CD1c-positive myeloid dendritic cell (primary cell): ENCODE data around the gene KIF13A.
"Not testable (repeated sequence)": the region's sequence is repeated elsewhere in the genome, so short reads cannot be mapped to it uniquely, and the experiment has no call there.

Experiments
- DNase-seq: peaks from one replicate; pipeline ENCODE4 v3.0.0-alpha.2; 2016; ENCODE audit errors: extremely low spot score

KIF13A gene

DNA sequence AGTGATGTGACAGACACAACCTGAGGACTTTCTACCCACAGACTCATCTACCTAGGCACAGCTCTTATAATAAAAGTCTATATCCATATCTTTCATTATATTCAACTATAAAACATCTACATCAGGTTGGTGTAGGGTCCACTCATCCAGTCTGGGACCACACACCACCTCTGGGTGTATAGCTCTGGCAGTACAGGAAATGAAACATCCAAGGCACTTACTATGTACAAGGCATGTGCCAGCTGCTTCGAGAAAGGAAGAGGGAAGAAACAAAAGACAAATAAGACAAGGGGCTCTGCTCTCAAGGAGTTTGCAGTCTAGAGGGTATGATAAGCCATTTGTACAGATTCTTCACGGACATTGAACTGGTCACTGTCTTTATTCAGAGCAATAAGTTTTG is 18.6 kb downstream of the KIF13A start:
- no peak for DNase-seq

DNA sequence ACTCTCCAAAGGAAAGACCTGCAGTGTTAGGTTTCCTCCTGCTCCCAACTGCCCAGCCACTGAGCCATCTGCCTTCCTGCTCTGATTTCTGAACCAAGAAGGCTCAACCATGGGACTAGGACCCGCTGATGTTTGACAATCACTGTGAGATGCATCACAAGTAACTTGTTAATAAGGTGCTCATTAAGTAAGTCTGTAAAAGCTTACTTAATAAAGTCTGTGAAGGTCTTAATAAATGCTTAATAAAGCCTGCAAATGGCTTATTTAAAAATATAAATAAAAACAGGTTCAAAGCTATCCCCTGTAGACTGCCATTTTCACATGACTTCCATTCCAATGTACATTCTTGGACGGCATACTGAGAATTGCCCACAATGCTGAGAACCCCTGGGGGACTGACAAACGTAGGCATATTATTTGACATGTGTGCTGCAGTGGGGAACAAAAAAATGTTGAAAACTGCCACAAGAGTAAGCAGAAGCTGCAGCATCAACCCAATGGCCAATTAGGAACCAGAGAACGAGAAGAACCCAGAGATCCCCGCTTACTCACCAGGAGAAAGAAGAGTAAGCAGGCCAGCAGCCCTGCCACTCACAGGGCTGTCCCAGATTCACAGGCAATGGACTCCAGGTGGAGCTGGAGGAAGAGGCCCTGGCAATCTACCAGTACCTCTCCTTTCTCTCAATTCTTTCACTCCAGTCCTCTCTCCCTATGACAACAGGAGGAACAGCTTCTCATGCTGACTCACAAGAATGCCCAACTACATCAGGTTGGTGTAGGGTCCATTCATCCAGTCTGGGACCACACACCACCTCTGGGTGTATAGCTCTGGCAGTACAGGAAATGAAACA is 19.5 kb downstream of the KIF13A start:
- no peak for DNase-seq

DNA sequence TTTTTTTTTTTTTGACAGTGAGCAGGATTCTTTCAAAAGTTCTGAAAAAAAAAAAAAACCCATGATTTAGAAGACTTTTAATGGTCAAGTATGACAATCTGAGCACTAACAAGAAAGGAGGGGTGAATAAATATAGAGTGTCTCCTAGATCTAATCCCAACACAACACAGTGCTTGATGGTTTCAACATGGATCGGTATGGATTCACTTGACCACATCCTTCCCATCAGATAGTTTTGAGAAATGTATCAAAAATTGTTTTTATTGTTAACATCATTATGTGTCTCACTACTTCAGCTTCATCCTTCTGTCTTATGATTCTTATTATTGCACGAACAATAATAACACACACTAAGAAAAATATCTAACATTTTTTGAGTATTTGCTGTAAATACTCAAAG is 21.0 kb downstream of the KIF13A start:
- DNase-seq: no peak

DNA sequence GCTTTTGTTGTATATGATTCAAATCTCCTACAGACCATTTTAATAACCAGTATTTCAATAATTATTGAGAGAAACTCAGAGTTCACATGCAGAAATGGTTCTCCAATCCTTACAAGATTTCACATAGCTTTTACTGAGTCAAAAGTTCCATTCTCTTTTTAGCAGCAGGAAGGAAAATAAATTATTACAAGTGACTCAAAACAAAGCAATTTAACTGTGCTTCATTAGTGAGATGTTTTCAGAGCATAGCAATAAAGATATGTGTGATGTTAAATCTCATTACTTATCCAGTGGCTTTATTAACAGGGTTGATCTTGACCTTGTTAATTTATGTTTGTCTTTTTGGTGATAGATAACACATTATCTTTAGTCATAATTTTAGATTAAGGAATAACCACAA is 22.0 kb downstream of the KIF13A start:
- DNase-seq: no peak

DNA sequence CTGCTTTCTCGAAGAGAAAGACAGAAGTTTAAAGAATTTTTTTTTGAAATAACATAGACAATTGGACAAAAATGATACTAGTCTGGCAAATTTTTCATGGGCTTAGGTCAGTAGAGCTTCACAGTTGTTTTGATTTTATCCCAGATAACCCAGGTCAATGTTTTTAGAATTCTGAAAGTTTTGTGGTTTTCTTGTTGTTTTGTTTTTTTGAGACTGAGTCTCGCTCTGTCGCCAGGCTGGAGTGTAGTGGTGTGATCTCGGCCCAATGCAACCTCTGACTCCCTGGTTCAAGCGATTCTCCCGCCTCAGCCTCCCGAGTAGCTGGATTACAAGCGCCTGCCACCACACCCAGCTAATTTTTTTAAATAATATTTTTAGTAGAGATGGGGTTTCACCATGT is 22.8 kb downstream of the KIF13A start:
- DNase-seq: no peak

DNA sequence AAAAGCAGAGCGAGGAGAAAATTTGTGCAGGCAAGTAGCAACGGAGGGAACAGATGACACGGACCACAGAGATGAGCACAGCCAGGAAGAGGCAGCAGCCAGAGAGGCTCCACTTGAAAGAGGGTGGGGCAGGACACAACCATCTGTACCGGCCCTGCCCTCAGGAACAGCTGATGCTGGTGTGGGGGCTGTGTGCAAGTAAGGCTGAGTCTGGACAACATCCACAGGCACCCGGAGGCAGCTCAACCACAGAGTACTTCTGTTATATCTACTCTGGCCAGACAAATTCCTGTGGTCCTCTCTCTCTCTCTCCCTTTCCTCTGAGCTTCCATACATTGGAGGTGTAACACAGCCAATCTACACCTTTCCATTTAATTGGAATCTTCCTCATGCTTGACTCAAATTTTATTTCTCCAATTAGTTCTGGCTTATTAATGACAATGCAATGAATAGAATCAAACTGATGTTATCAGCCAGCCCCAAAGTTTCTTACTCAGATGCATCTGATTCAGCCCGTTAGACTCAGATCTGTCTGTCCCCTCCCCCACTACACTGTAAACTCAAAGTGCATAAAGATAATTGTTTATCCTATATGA is 24.9 kb downstream of the KIF13A start:
- DNase-seq: no peak

DNA sequence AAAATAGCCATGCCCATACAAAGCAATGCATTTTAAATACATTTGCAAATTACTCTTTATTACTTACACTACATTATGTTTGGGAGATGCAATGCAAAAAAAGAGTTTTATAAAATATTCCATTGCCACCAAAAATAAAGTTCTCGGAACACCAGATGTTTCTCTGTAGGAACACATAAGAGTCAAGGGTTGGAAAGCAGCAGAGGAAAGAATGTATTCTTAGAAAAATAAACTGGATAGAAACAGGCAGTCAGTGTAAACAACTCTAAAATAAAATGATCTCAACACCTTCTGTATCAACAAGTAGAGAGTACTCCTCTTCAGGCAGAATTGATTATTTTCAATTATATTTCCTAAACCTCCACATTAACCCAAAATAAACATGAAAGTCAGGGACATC is 28.1 kb downstream of the KIF13A start:
- DNase-seq: no peak

DNA sequence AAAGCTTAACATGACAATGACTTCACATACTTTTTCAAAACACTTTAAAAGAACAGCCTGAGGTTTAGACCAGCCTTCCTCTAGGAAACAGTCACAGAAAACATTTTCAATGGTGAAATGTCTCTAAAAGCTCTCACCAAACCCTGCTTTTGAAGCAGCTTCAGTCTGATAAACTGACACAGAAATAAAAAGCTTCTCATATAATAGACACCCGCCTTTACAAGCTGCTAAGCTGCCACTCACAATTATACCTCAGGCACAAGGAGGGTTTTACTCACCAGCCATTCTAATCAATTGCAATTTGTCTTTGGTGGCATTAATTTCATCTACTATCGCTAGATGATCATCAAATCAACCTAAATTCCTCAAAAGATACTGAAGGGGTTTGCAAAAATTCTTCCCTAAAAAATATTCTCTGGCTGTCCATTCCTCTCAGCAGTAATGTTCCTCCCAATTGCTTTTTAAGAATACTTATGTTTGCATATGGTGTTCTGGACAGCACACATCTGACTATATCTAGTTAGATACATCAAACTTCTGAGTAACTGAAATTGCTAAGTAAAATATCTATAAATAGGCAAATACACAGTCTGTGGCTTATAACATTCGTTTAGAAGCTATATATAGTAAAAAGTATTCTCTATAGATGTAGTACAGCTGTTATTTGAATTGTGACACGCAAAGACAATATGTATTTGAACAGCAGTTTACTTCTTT is 29.4 kb downstream of the KIF13A start:
- no peak for DNase-seq

DNA sequence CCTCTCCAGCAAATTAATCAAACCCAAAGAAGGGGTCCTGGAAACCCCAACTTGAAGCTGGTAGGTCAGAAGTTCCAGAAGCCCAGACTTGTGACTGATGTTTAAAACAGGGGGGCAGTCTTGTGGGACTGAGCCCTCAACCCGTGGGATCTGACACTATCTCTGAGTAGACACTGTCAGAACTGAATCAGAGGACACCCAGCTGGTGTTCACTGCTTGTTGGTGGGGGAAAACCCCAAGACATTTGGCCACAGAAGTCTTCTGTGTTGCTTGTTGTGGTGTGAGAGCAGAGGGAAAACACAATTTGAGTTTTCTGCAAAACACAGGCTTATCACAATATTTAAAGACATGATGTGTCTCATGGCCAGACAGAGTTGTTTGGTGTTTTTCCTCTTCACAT is 29.9 kb downstream of the KIF13A start:
- no peak for DNase-seq

DNA sequence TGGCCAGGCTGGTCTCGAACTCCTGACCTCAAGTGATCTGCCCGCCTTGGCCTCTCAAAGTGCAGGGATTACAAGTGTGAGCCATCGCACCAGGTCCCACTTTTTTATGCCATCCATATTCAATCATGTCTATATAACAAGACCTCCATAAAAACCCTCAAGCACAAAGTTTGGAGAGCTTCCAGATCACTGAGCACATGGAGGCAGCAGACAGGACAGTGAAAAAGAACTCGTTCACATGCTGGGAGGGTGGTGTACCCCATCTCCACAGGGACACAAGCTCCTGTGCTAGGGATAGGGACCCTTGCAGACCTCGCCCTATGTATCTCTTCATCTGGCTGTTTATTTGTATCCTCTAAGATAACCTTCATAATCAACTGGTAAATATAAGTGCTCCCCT is 30.3 kb downstream of the KIF13A start:
- no peak for DNase-seq

DNA sequence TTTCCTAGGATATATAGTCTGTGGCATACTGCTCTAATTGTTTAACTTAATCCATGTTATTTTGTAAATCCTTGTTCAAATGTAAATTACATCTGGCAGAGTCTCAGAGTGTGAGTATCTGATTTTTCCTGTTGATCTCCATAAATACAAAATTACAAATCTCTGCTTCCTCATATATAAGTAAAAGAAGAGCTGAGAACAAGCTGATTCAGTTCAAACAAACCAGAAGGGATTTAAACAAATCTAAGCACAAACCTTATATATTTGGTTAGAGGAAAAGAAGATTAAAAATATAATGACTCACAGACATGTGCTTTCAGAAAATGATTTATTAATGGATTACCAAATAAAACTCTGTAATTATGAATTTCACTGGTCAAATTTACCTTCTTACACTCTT is 37.3 kb downstream of the KIF13A start:
- no peak for DNase-seq

DNA sequence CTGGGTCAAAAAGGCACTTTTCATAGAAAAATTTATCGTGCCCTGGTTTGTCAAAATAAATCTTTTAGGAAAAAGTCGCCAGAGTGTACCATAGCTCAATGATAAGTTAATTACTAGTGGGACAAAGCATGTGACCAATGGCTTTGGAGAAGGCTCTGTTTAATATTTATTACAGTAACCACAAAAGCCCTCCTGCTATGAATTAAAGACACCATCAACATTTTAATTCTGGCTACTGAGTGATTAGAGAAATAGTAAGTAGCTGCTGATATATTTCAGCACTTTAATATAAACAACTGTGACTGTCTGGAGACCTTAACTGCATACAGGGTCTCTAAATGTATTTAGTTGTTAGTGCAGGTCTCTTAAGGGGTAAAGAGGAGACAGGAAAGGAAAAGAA is 38.3 kb downstream of the KIF13A start:
- DNase-seq: no peak

DNA sequence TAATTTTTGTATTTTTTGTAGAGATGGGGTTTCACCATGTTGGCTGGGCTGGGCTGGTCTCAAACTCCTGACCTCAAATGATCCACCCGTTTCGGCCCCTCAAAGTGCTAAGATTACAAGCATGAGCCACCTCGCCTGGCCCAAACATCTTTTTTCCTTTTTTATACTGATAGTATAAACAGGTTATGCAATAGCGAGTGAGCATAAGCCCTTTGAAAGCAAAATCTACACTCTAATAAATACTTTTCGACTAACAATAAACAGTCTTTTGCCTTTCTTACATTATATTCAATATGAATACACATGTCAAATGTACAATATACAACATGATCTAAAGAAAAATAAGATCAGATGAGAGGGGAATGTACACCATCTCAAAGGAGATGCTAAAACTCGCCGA is 38.7 kb downstream of the KIF13A start:
- DNase-seq: no peak

DNA sequence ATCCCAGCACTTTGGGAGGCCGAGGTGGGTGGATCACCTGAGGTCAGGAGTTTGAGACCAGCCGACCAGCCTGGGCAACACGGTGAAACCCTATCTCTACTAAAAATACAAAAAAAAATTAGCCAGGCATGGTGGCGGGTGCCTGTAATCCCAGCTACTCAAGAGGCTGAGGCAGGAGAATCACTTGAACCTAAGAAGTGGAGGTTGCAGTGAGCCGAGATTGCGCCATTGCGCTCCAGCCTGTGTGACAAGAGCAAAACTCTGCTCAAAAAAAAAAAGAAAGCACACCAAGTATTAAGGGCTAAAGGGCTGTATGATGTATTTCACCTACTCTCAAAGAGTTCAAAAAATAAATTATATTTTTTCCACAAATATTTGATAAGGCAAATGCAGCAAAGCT is 39.9 kb downstream of the KIF13A start:
- not testable (repeated sequence) for DNase-seq

DNA sequence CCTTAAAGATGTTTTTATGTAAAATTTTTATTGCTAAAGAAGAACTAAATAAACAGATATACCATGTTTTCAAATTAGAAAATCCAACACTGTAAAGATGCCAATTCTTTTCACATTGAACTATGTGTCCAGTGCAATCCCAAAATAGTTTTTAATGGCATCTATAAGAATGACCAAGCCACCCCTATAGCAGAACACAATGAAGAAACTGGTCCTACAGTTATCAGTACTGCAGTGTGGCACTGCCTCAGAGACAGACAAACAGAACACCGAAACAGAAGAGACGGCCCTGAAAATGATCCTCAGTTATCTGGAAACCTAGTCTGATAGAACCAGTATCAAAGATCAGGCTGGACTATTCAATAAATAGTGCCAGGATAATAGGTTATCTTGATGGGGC is 41.9 kb downstream of the KIF13A start:
- DNase-seq: no peak

DNA sequence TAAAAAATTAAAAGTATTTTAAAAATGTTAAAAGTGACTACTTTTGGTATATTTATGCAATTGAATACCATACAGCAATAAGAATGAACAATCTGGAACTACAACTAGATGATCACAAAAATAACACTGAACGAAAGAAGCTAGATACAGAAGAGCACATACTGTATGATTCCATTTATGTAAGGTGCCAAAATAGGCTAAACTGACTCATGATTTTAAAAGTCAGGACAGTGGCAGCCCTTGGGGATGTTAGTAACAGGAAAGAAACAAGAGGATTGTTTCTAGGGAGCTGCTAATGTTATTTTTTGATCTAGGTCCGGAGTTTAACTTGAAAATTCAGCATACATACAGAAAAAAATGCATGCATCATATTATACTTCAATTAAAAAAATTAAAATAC is 42.3 kb downstream of the KIF13A start:
- DNase-seq: no peak

DNA sequence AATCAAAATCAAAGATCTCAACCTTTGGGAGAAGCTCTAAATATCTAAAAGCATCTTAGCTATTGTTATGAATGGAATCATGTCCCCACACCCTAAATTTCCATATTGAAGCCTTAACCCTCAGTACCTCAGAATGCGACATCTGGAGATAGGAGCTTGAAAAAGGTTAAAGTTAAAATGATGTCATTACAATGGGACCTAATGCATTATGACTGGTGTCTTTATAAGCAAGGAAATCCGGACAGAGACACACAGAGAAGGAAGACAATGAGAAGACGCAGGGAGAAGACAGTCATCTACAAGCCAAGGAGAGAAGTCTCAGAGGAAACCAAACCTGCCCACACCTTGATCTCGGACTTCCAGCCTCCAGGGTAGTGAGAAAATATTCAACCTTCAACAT is 46.1 kb downstream of the KIF13A start:
- no peak for DNase-seq

DNA sequence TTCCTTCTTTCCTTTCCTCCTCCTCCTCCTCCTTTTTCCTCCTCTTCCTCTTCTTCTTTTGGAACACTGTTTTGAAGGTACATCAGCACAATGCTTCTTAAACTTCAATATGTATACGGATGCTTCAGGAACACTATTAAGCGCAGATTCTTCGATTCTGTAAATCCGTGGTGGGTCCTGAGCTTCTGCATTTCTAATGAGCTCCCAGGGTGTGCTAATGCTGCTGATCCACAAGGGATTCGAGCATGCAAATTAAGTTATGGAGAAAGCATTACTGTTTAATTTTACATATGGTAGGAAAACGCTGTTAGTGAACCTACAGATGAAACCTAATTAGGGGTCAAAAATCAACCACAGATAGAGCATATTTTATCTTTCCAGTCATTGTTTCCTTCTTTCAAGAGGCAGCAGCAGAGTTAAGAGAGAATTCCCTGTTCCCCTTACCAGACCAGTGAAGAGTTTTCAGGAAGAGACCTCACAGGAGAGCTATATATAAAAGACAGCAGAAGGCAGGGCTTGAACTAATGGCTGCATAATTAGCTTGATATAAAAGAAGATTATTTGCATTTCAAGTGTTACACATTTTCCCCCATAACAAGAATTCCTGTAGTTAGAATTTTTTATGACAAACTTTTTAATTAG is 47.2 kb downstream of the KIF13A start:
- no peak for DNase-seq

DNA sequence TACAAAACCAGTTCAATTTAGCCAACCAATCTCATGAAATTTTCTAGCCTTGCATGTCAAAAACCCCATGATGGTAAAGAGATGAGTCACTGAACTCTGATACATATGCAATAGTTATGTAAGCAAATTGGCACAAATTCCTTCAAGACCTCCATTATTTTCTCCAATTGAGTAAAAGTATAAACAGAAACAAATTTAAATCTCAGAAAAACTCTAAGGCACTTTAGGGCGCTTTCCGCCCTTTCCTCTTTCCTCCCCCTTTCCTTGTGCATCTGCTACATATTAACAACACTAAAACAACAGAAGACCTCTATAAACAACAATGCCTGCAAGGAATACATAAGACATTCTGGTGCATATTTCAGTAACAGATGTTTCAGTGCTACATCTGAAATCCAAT is 48.5 kb downstream of the KIF13A start:
- DNase-seq: no peak

DNA sequence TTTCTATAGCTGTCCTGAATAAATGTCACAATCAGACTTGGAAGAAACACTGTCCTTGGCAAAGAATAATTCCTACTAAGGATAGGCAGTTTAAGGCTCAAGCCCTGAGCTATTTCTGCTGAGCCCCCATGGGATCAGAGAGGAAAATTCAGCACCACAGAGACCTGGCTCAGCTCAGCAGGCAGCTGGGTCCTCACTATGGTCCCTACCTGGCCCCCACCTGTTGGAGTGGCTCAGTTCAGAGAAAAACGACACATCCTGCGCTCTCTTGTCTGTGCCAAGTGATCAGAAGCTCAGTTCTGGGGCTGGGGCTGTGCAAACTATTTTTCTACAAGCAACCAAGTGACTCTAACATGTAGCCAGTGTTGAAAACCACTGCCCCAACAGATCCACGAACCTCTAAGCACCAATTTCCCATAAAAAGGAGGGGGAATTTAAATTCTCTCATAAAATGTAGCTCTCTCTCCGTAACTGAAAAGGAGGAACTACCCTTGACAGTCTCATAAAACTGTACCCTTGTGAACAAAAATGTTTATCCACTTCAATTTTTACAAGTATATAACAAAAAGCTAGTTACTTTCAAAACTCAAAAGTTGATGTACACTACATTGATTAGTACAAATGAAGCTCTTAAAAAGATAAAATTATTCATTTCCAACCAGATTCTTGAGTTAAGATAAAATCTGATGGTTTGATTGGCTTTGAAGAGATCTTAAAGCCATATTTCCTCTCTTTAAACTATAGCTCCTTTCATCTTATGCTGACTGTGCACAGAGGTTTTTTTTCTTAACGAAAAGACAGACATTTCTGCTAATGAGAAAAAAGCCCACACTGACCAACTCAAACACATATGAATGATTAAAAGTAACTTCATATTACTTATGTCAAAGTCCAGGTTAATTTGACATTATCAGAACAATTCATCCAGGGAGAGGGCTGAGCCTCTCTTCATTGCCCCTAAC is 52.0 kb downstream of the KIF13A start:
- no peak for DNase-seq

DNA sequence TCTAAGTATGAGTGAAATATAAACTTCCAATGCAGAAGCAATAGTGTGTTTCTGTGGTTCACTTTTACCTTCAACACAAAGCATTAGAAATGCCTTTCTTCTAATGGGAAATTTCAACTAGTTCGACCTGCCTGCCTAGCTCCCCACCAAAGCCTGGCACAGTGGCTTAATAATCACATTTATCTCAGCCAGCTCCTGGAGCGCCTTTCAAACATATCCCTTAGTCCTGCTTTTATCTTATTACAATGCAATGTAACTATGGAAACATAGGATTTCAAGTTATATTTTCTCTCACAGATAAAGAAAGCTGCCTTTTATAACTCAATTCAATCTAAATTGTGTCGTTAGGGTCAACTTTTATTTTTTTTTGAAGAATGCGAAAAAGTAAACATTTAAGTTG is 53.7 kb downstream of the KIF13A start:
- DNase-seq: no peak
